Keratinocyte (primary cell): Measurements from ENCODE around the gene PEX10. TPM values are rescaled to one million over a fixed set of nuclear protein-coding genes. Genes with fewer than 3 reads are reported as not detected.

ENCODE experiments used
- DNase-seq: peaks from one replicate; pipeline ENCODE4 v3.0.0-alpha.2; 2011; ENCODE audit warnings: low read depth, missing footprints, low spot score
- FAIRE-seq: peaks from 2 replicates; lab custom pipeline; 2011; peaks lifted over from hg19 to GRCh38; lab: Jason Lieb, UNC
- H2AFZ ChIP-seq: 2 replicates; pipeline ENCODE4 v1.6.0; 2012; ENCODE audit warnings: low read length, control low read depth, inconsistent platforms; ENCODE audit not compliant: control insufficient read depth
- H3K27ac ChIP-seq: 2 replicates; pipeline ENCODE4 v1.5.1; 2011; ENCODE audit warnings: low read length; ENCODE audit not compliant: control insufficient read depth, insufficient read depth
- H3K27me3 ChIP-seq: 3 replicates; pipeline ENCODE4 v1.6.0; 2011; ENCODE audit warnings: low read length; ENCODE audit not compliant: control insufficient read depth, insufficient read depth; ENCODE audit errors: extremely low read depth
- H3K36me3 ChIP-seq, 2 experiments: 2 replicates in 1 of 2; 3 replicates in 1 of 2; pipeline ENCODE4 v1.5.1; 2011; ENCODE audit warnings: low read length in 2 of 2, mild to moderate bottlenecking in 1 of 2; ENCODE audit not compliant: control insufficient read depth in 2 of 2, insufficient read depth in 2 of 2; ENCODE audit errors: extremely low read depth in 1 of 2
- H3K4me1 ChIP-seq: 3 replicates; pipeline ENCODE4 v1.5.1; 2011; ENCODE audit warnings: low read length; ENCODE audit not compliant: control insufficient read depth, insufficient read depth; ENCODE audit errors: extremely low read depth
- H3K4me2 ChIP-seq: 3 replicates; pipeline ENCODE4 v1.6.0; 2011; ENCODE audit warnings: low read depth, low read length; ENCODE audit not compliant: control insufficient read depth, insufficient read depth; ENCODE audit errors: extremely low read depth
- H3K4me3 ChIP-seq, 3 experiments: fragments of 200-600 bp in 1 of 3; sonication (generic) in 1 of 3; 2 replicates in 2 of 3; 3 replicates in 1 of 3; pipeline ENCODE4 v1.5.1; 2011 to 2016; ENCODE audit warnings: low read length in 3 of 3, mild to moderate bottlenecking in 3 of 3, control low read depth in 2 of 3, inconsistent platforms in 1 of 3, low read depth in 1 of 3, mixed read lengths in 1 of 3, mixed run types in 1 of 3, moderate library complexity in 1 of 3; ENCODE audit not compliant: control insufficient read depth in 2 of 3, insufficient read depth in 2 of 3; ENCODE audit errors: extremely low read depth in 1 of 3
- H3K79me2 ChIP-seq: 2 replicates; pipeline ENCODE4 v1.6.0; 2012; ENCODE audit warnings: low read length; ENCODE audit not compliant: control insufficient read depth, insufficient read depth
- H3K9ac ChIP-seq: 3 replicates; pipeline ENCODE4 v1.6.0; 2011; ENCODE audit warnings: low read length; ENCODE audit not compliant: control insufficient read depth, insufficient read depth; ENCODE audit errors: extremely low read depth
- H3K9me1 ChIP-seq: 3 replicates; pipeline ENCODE4 v1.6.0; 2011; ENCODE audit warnings: low read length; ENCODE audit not compliant: control insufficient read depth, insufficient read depth; ENCODE audit errors: extremely low read depth
- H3K9me3 ChIP-seq: 2 replicates; pipeline ENCODE4 v1.5.1; 2012; ENCODE audit warnings: low read depth, low read length; ENCODE audit not compliant: control insufficient read depth
- H4K20me1 ChIP-seq: 3 replicates; pipeline ENCODE4 v1.6.0; 2011; ENCODE audit warnings: low read length; ENCODE audit not compliant: control insufficient read depth, insufficient read depth; ENCODE audit errors: extremely low read depth
- CTCF ChIP-seq, 3 experiments: IDR thresholded peaks in 1 of 3; conservative IDR thresholded peaks in 1 of 3; optimal IDR thresholded peaks in 1 of 3; 2 replicates in 2 of 3; 3 replicates in 1 of 3; pipeline versions ENCODE3 to v1.5.1; 2011; ENCODE audit warnings: low read length in 3 of 3, mild to moderate bottlenecking in 3 of 3, moderate library complexity in 2 of 3, control low read depth in 1 of 3, inconsistent platforms in 1 of 3; ENCODE audit not compliant: insufficient read depth in 2 of 3; ENCODE audit errors: extremely low read depth in 1 of 3
- EZH2 ChIP-seq: IDR thresholded peaks from one replicate; pipeline ENCODE4 v1.6.1; 2012; ENCODE audit warnings: inconsistent platforms, mild to moderate bottlenecking, low read length, moderate library complexity
- dilution Hi-C: fragments of 300-500 bp; cut with MboI; formaldehyde crosslinking; loops from one replicate; pipeline ENCODE4 v1.7.0; 2020; ENCODE audit warnings: low sequenced_read_pairs; ENCODE audit not compliant: extremely low pct_ligation_motif_present
- polyA plus RNA-seq, 5 experiments: library from polyadenylated mRNA; depleted of rRNA in 3 of 5; stranded (reverse) in 3 of 5; stranded (forward) in 1 of 5; unstranded in 1 of 5; fragments of >200 nt; gene quantifications; 1 replicate in 1 of 5; 2 replicates in 3 of 5; 3 replicates in 1 of 5; pipeline versions ENCODE4 v1.2.1 to v1.2.3, GENCODE V29; 2011 to 2012; ENCODE audit warnings: missing spikeins in 2 of 5, low read depth in 1 of 5, low replicate concordance in 1 of 5

Gene PEX10
- polyA plus RNA-seq, 1 donor (not counting 4 experiments of a cell fraction or from before 2014, with no cell fraction given), result 13.8 TPM

- Histone ChIP-seq H3K4me3 (no peak overlapping the region), H3K79me2 (peaks cover 9% of the 10 kb centered on the region), H3K4me1 (peaks cover 15% of the 10 kb centered on the region), H3K4me2 (no peak overlapping the region), H3K9ac (no peak overlapping the region), H3K27me3 (no peaks in the 10 kb centered on the region), H3K27ac (no peak overlapping the region), H2AFZ (no peak overlapping the region), H3K36me3 (peaks cover 8 to 21% of the 10 kb centered on the region in 2 experiments), H4K20me1 (no peaks in the 10 kb centered on the region), H3K9me3 (no peaks in the 10 kb centered on the region), H3K9me1 (no peaks in the 10 kb centered on the region)
- no peak for TF ChIP-seq CTCF (optimal IDR thresholded peaks at IDR 0.05 in 1 of 3, IDR thresholded peaks at IDR 0.05 in 1 of 3, conservative IDR thresholded peaks at IDR 0.05 in 1 of 3; ENCODE audit: extremely low read depth in 1 of 3, insufficient read depth in 2 of 3, low read length in 3 of 3)
- TF ChIP-seq EZH2, result no peak
- DNase-seq, result no peak
- FAIRE-seq, result no peak
- dilution Hi-C loops, result loop anchor here (25.0 kb wide), 1 partner anchor 1003 kb away; no protein-coding TSS in a partner anchor
Observed at GRCh38 chr1:2408859-2409276, 3.5 kb downstream of the PEX10 start.

- no peak overlapping the region for H3K27ac ChIP-seq
- H3K79me2 ChIP-seq, result peaks cover 9% of the 10 kb centered on the region
- no peak for TF ChIP-seq CTCF (optimal IDR thresholded peaks at IDR 0.05 in 1 of 3, IDR thresholded peaks at IDR 0.05 in 1 of 3, conservative IDR thresholded peaks at IDR 0.05 in 1 of 3; ENCODE audit: extremely low read depth in 1 of 3, insufficient read depth in 2 of 3, low read length in 3 of 3)
- TF ChIP-seq EZH2, result no peak
- H2AFZ ChIP-seq, result no peak overlapping the region
- H3K36me3 ChIP-seq, result peaks cover 8 to 22% of the 10 kb centered on the region in 2 experiments
- no peak overlapping the region for H3K4me2 ChIP-seq
- no peaks in the 10 kb centered on the region for H3K9me1 ChIP-seq
- dilution Hi-C loops, result loop anchor here (25.0 kb wide), 1 partner anchor 1004 kb away; no protein-coding TSS in a partner anchor
- no peak for DNase-seq
- no peaks in the 10 kb centered on the region for H4K20me1 ChIP-seq
- no peaks in the 10 kb centered on the region for H3K9me3 ChIP-seq
- no peak overlapping the region for H3K9ac ChIP-seq
- FAIRE-seq, result no peak
- peaks cover 11% of the 10 kb centered on the region for H3K4me1 ChIP-seq
- H3K4me3 ChIP-seq, result no peak overlapping the region
- no peaks in the 10 kb centered on the region for H3K27me3 ChIP-seq
Observed at GRCh38 chr1:2408456-2408855, 3.9 kb downstream of the PEX10 start.
